C4-2B (cell line): ENCODE data around the gene RABGGTA.

Experiments used
- ZFX ChIP-seq: fragments of 450-650 bp; IDR thresholded peaks from 2 replicates; pipeline ENCODE4 v1.6.1; 2017
- TF ChIP-seq, protein P1 (sequence below): fragments of 450-650 bp; conservative IDR thresholded peaks from 2 replicates; pipeline ENCODE4 v1.5.1; 2017; ENCODE audit warnings: mild to moderate bottlenecking

DNA sequence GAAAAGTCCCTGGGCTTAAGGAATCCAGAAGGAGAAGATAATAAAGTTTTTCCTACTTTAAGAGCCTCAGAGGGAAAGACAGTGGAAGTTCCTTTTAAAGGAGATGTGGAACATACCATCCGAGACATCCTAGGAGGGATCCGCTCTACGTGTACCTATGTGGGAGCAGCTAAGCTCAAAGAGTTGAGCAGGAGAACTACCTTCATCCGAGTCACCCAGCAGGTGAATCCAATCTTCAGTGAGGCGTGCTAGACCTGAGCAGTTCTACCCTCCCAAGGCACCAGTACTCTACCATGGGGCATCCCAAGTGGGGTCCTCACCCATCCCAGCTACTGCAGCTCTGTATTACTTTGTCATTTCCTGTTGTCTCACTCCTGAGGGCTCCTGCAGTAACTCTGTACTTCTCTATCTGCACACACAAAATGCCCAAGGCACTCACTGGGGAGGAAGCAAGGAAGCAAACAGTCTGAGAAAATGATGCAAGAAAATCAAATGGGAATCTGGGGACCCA is 32.8 kb downstream of the RABGGTA start:
- TF ChIP-seq, protein P1, sequence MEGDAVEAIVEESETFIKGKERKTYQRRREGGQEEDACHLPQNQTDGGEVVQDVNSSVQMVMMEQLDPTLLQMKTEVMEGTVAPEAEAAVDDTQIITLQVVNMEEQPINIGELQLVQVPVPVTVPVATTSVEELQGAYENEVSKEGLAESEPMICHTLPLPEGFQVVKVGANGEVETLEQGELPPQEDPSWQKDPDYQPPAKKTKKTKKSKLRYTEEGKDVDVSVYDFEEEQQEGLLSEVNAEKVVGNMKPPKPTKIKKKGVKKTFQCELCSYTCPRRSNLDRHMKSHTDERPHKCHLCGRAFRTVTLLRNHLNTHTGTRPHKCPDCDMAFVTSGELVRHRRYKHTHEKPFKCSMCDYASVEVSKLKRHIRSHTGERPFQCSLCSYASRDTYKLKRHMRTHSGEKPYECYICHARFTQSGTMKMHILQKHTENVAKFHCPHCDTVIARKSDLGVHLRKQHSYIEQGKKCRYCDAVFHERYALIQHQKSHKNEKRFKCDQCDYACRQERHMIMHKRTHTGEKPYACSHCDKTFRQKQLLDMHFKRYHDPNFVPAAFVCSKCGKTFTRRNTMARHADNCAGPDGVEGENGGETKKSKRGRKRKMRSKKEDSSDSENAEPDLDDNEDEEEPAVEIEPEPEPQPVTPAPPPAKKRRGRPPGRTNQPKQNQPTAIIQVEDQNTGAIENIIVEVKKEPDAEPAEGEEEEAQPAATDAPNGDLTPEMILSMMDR: no peak
- no peak for TF ChIP-seq ZFX
